Activated T-helper 1 cell treated with Interleukin-2 at 50 U/mL for 16 hours (primary cell): ENCODE results near the gene ARL4C.

Experiments
- DNase-seq: peaks from one replicate; pipeline ENCODE4 v3.0.0-alpha.2; 2020; ENCODE audit warnings: low read depth

Gene ARL4C, protein sequence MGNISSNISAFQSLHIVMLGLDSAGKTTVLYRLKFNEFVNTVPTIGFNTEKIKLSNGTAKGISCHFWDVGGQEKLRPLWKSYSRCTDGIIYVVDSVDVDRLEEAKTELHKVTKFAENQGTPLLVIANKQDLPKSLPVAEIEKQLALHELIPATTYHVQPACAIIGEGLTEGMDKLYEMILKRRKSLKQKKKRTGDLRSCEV

DNA sequence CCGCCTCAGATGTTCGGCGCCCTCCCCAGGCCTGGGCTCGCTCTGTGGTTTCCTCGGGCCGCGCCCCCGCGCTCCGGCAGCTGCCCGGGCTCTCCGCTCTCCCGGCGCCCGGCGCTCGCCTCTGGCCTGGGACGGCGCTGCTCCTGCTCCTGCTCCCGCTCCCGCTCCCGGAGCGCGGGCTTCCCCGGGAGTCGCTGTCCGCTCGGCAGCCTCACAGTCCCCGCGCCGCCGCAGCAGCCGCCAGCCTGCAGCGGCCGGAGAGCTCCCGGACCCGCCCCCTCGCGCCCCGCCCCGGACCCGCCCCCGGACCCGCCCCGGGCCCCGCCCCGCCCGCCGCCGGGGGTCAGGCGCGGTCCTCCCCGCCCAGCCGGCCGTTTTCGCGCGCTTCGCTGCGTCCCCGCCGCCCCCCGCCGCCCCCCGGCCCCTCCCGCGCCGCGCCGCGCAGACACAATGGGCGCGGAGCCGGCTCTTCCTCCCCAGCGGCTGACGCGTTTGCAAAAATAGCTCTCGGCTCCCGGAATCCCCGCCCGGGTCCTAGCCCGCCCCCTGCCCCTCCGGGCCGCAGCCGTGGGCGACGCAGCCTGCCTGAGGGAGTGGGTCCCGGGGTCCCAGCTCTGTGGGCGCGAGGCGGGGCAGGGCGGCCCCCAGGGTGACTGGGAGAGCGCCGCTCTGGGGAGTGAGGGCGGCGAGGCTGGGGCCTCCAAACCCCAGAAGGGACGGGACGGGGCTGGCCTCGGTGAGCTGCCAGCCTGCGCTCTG, at the start of gene ARL4C:
Gene ARL4C, minus strand, starts transcription at position 247 of the 759 bp plus-strand sequence. CDS start 495 bp downstream, outside the sequence.
- DNase-seq: peak; percentile 64

DNA sequence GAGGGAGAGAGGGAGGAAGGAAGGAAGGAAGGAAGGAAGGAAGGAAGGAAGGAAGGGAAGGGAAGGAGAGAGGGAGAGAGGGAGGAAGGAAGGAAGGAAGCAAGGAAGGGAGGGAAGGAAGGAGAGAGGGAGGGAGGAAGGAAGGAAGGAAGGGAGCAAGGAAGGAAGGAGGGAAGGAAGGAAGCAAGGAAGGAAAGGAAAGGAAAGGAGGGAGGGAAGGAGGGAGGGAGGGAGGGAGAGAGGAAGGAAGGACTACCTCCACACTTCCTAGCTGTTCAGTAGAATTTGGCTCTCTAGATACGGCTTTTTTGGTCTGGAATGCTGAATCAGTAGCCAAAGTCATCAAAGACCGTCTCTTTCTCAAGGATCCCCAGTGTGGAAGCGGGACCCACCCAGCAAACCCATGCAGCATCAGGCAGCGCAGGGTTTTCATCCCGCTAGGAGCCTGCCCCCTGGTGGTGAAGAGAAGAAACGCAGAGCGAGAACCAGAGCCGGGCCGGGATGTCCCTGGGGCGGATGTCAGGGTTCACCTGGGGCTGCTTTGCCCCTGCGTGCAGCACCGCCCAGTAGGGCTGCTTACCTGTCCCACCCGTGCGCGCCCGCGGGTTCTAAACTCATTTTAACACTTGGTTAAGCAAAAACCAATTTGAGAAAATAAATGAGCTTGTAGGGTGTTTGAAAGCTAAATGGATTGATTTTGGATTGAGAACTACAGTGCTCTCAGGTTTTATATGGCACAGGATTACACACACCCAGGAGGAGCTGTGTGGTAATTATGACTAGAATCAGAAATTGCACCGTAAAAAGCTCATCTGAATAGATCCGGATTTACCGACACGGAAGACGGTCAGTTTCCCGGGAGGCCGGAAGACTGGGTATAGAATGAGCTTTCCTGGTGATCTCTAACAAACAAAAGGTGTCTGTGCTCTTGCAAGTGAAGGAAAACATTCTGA, 48.1 kb upstream of the ARL4C start:
- DNase-seq: peak; percentile 61

DNA sequence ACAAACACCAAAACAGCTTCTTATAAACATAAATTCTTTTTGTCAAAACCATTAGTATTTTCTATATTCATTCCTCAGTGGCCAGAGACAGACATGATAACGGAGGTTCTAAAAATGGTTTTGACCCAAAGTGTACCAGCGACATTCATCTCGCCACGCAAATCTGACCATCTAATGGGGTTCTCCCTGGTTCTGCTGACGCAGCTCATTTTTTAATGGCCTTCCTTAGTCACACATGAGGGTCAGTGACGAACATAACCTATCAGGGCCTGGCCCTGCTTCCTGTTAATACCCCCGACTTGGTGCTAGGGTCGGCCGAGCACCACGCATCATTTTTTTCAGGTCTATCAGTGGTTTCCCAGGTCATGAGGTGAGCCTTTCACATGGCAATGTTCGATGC, 45.9 kb upstream of the ARL4C start:
- no peak for DNase-seq

DNA sequence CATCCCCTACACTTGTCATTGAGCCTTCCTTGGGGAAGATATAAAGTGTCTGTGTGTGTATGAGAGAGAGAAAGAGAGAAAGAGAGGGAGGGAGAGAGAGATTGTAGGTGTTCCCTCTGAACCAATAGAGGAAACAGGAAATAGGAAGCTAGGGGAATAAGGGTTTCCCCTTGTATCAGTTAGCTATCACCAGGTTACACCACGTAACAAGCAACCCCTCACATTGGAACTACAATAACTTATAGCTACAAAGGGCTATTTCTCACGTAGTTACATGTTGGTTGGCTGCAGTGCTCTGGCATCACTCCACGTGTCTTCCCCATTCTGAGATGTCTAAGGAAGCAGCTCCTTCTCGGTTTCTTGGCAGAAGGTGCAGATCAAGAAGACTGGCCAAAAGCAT, 41.0 kb upstream of the ARL4C start:
- DNase-seq: no peak

DNA sequence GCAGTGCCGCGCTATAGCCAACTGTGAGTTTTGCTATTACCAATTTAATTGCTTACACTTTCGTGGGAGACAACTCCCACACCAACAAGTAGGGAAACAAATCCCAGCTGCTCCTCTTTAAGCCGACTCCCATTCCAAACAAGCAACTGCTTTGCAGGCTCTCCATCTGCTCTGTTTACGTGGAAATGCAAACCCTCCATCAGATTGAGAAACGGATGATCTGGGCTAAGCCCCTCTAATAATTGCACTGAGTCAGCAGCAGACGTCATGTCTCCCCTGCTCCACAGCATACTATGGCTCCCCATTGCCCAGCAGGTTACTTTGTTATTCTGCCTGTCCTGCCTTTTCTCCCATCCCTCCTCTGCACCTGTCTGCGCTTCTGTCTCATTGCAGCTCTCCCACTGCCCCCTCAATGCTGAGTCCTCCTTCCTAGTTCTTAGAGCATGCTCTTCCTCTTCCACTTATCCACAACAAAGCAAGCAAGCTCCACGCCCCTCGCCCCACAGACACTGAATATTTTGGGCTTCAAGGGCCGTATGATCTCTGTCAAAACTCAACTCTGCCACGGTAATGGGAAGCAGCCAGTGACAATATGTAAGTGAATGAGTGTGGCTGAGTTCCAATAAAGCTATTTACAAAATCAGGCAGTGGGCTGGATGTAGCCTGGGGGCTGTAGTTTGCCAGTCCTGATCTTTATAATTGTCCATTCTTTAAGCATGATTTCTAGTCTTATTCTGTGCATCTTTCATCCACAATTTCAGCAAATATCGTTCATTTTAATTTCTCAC, 39.5 kb upstream of the ARL4C start:
- no peak for DNase-seq

DNA sequence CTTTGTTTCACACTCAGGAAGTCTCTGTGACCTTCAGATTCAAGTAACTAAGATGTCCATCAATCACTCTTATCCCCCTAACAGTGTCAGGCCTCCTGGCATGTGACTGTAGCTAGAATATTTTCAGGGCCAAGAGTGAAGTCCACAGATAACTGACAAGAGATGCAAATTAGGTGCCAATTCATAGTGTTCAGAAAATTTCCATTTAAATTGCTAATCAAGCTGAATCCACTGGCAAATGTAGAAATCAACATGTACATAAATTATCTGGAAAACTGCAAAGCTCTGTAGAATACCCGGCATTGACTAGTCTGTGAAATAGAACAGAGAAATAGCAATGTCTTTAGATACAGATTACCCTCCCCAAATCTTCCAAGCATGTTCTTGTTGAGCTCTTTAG, 38.6 kb upstream of the ARL4C start:
- no peak for DNase-seq

DNA sequence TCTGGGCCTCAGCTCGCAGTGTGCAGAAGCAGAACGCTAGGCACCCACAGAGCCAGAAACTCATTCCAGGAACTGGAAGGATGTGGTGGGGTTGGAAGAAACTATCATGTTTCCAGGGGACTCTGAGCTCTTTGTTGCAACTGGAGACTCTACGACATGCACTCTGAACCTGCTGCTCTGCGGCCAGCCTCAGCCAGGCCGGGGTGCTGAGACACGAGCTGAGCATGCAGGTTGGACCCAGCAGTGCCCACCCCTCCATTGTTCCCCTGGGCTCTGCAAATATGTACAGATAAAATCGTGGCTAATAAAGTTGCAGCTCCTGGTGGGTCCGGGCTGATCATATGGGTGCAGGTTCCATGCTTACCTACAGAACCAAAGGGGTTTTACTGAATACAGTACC, 37.6 kb upstream of the ARL4C start:
- no peak for DNase-seq

DNA sequence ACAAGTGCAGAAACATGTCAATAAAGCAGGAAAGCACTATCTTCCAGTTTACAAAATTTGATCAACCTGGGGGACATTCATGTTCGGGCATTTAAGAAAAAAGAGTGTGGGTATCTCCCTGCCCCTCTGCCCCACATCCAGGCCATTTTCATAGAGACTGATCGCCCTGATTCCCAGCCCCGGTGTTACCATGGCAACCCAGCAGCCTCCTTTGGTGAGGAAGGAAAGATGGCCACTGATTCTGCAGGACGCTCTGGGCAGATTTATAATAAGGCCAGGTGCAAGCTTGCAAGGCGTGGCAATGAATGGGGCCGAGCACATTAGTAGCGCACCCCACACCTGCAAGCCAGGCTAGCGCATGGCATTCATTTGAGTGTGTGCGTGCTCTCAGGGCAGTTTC, 36.7 kb upstream of the ARL4C start:
- DNase-seq: no peak

DNA sequence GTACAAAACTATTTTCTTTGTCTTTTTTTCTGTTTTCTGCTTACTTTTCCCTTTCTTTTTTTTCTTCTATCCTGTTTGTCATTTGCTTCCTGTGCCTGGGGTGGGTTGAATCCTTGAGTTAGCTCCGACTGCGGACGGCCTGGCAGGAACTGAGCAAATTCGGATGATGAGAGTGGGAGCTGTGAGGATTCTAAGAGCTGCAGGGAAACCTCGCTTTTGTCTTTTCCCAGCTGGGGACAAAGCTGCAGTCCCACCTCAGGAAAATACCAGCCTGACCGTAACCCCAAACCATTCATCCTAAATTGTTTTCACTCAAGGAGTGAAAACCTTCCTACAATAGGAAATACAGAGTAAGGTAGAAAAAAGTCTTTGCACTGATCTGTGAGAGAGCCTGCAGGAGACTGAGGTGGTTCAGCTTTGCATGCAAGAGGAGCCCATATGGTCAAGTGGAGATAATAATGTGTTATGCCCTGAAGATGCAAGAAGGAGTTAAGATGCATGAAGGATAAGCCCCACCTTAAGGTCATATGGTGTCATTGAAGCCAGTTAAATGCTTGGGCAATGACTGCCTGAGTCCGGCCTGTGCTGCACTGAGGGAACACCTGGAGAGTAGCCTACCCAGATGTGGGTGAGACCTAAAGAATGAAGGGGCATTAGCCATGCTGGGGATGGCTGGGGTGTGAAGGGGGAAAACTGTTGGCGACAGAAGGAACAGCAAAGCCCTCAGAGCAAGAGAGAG, 31.7 kb upstream of the ARL4C start:
- no peak for DNase-seq

DNA sequence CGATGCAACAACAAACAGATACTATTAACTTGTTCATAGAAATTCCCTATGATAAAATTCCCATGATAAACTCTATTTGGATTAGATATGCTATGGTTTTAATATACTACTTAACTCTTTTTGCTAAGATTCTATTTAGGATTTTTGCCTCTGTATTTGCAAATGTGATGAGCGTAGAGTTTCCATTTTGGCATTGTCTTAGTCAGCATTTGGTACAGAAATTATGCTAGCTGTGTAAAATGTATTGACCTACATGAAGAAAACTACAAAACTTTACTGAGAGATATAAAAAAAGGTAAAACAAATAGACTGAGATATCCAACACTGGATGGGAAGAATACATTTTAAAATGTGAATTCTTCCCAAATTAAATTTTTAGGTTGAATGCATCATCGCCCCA, 29.8 kb upstream of the ARL4C start:
- no peak for DNase-seq

DNA sequence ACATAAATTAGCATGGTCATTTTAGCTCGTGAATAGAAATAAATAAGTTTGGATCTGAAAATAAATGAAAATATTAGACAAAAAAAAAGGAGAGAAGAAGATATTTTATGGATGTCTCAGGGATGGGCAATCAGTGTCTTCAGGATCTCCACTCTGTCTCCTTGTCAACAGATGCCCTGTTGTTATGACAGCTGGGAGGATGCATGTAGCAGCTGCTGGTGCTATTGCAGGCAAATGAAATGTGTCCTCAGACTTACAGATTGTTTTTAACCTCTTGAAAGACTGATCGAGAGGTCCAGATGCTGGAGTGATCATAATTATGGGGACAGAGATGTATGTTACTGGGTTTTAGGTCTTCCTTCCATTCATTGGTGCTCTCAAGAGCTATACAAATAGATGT, 24.7 kb upstream of the ARL4C start:
- DNase-seq: no peak

DNA sequence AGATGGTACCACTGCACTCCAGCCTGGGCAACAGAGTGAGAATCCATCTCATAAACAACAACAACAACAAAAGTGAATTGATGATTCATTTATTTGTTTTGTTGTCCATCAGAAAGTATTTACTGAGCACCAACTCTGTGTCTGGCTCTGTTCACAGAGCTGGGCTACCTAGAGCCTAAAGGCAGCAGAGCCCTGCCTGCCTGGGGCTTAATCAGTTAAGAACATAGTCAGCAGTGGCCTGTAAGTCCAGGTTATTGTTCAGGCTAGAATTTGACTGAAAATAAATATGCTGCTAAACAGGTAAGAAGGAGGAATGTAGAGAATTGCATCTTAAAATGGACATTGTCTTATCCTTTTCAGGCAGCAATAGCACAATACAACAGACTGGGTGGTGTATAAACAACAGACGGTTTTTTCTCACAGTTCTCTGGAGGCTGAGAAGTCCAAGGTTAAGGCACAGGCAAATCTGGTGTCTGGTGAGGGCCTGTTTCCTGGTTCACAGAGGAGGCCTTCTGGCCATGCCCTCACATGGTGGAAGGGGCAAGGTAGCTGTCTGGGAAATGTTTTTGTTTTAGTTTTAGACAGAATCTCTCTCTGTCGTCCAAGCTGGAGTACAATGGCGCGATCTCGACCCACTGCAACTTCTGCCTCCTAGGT, 22.2 kb upstream of the ARL4C start:
- no peak for DNase-seq

DNA sequence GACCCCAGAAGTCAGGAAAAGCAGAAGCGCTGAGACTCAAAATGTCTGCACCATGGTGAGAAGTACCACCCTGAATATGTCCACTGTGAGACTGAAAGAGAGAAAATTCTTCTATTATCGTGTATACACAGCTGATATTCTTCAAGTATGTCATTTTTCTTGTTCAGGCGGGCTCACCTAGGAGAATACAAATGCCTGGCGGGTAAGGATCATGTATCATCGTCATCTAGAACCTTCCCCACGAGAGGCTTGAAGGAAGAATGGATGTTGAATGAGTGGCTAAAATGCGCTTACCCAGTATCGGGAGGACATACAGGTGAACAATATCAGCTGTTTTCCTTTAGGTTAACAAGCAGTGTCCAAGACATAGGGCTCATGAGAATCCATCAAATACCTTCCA, 21.1 kb upstream of the ARL4C start:
- DNase-seq: no peak

DNA sequence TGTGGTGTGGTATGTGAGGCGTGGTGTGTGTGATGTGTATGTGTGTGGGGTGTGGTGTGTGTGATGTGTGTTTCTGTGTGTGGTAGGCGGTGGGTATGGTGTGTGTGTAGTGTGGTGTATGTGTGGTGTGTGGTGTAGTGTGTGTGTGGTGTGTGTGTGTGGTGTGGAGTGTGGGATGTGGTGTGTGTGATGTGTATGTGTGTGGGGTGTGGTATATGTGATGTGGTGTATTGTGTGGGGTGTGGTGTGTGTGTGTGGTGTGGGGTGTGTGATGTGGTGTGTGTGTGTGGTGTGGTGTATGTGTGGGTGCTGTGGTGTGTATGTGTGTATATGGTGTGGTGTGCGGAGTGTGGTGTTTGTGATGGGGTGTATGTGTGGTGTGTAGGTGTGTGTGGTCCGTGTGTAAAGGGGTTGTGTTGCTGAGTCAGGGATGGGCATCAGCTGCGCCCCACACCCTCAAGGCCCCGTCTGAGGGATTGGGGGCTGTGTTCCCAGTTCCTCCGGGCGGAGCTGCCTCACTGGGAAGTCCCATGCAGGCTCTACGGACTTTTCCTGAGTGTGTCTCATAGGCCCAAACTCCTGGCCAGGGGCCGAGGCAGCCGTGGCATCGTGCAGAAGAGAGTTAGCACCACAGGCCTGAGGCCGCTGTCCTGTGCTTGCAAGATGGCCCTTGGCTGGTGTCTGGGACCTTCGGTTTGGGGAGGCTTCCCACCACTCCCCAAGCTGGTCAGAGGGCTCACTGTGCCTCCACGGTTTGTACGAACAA, 18.2 kb upstream of the ARL4C start:
- DNase-seq: no peak

DNA sequence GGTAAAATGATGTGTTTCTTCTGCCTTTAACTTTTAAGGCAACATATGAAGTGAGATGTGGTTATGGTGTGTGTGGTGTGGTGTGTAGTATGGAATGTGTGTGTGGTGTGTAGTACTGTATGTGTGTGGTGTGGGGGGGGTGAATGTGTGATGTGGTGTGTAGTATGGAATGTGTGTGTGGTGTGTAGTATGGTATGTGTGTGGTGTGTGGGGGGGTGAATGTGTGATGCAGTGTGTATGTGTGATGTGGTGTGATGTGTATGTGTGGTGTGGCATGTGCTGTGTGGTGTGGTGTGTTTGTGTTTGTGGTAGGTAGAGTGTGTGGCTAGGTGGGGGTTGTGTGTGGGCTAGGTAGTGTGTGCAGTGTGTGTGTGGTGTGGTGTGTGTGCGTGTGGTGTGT, 17.2 kb upstream of the ARL4C start:
- DNase-seq: no peak

DNA sequence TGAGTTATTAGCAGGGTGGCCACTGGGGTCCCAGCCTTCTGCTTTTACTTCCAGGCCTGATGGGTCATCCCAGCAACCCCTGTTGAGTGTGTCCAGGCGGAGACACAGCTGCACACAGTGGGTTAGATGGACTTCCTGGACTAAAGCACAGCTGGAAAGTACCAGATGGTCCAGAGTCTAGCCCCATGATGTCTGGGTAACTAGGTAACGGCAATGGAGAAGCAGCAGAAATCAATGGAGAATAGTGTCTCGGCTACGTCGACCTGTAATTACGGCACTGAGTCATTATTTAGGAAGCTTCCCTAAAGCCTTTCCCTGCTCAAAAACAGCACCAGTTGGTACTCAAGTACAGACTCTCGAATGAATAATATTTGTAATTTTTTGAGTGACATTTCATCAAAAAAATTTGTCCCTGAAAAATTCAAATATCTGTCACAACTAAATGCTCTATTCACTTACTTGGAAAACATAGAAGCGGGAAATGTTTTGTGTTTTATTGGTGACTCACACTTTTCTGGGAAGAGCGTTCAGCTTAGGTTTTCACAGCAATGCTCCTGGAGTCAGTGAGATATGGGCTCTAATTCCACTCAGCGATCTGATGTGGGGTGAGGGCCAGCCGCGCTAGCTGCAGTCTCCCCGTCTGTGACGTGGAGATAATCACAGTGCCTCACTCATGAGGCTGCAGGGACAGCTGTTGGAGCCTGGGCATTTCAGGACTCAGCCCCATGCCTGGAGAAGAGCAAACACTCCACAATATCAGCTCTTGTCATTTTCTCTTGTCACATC, 16.2 kb upstream of the ARL4C start:
- no peak for DNase-seq

DNA sequence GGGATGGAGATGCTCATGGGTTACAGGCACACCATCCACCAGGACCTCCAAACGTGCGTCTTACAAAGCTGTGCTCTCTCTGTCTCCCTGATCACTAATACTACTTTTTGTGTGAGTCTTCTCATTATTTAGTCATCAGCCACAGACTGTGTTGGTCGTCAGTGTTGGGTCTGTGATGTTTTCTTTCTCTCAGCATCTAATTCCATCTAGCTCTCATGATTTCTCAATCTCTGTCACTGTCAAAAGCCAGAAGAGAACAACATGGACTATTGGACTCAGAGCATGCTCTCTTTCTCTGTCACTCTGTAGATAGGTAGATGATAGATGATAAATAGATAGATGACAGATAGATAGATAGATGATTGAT, 6.0 kb upstream of the ARL4C start:
- no peak for DNase-seq

DNA sequence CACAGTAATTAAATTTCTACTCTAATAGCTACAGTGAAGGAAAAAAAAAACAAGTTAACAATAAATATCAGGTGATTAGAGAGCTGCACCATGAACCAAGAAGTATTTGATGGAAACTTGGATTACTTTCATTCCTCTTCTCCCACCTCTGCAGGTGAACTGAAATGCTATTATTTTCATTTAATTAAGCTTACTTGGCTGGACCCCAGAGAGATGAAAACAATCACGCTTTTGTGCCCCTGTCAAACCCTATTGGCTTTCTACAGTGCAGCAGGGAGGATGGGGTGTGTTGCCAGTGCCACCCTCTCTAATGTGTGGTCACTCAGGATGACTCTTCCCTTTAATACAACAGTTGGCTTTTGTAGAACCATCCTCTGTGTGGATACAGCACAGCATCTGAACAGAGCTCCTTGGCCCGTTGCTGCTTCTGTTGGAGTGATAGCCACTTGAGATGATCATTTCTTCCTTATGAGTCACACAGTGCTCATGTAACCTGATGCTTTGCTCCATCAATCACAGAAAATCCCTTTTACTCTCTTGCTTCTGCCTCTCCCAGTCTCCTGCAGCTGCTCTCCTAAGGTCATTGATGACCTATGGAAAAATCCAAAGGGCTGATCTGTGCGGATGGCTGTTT, 5.5 kb upstream of the ARL4C start:
- no peak for DNase-seq
